ENCODE measurements around the gene NAP1L5.

The NAP1L5 gene

DNA sequence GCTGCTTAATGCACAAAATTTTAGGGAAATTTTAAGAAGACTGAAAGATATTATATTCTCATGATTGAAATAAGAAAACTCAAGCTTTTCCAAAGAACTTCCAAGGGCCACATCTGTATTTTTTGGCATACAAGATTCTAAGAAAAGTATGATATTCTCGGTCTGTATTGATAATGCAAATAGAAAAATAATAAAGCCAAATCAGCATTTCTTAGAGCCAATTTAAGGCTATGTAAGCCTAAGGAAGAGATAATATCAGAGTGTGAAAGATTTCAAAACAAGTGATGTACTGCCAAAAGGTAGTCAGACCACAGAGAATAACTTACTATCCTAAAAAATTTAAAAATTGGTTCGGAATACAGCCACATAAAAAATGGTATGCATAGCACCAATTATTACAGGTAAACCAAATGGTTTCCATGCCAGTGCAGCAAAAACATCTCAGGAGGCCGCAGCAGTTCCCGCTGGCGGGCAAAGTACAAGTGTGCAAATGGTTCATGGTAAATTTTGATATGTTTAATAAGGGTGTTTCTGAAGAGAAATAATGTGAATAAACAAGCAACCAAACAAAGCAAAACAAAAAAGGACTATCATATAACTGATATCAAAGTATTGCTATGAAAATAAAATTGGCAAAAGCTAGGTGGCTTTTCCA is 35.2 kb upstream of the NAP1L5 start:
- TF ChIP-seq, protein P1, sequence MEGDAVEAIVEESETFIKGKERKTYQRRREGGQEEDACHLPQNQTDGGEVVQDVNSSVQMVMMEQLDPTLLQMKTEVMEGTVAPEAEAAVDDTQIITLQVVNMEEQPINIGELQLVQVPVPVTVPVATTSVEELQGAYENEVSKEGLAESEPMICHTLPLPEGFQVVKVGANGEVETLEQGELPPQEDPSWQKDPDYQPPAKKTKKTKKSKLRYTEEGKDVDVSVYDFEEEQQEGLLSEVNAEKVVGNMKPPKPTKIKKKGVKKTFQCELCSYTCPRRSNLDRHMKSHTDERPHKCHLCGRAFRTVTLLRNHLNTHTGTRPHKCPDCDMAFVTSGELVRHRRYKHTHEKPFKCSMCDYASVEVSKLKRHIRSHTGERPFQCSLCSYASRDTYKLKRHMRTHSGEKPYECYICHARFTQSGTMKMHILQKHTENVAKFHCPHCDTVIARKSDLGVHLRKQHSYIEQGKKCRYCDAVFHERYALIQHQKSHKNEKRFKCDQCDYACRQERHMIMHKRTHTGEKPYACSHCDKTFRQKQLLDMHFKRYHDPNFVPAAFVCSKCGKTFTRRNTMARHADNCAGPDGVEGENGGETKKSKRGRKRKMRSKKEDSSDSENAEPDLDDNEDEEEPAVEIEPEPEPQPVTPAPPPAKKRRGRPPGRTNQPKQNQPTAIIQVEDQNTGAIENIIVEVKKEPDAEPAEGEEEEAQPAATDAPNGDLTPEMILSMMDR (conservative IDR thresholded peaks at IDR 0.05; ENCODE audit: low read depth, low read length), result no peak
- no peak for DNase-seq (ENCODE audit: low read depth)
- H3K4me3 ChIP-seq (ENCODE audit: low read depth, low read length), result no peak overlapping the region

DNA sequence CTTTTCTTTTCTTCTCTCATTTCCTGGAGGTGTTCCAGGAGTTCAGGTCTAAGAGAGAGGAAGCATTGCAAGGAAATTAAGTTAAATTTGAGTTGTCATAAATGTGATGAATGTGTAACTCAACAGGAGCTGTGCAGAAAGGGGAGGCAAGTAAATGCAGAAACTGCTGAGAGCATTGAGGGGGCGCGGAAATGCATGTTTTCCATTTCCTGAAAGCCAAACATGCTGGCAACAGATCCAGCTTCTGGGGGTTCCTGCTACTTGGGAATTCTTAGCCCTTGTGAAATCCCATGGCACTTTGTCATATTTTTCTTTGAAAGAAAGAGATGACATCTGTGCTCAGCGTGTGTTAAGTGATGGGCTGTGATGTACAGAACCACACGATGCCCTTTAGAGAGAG is 33.8 kb upstream of the NAP1L5 start:
- TF ChIP-seq, protein P1 (conservative IDR thresholded peaks at IDR 0.05; ENCODE audit: low read depth, low read length), result no peak
- DNase-seq (ENCODE audit: low read depth), result no peak
- H3K4me3 ChIP-seq (ENCODE audit: low read depth, low read length), result no peak overlapping the region

DNA sequence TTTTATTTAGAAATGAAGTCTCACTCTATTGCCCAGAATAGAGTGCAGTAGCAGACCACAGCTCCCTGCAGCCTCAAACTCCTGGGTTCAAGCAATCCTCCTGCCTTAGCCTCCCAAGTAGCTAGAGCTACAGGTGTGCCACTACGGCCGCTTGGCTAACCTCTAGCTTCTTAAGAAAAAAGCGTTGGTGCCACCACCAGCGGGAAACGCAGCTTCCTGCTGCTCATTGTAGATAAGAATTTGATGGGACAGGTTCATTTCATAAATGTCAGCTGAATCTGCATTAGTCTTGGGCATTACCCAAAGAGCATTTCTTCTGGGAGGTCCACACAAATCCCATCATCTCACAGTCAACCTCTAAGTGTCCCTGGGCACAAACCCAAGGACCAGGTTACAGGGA is 33.2 kb upstream of the NAP1L5 start:
- H3K4me3 ChIP-seq (ENCODE audit: low read depth, low read length), result no peak overlapping the region

DNA sequence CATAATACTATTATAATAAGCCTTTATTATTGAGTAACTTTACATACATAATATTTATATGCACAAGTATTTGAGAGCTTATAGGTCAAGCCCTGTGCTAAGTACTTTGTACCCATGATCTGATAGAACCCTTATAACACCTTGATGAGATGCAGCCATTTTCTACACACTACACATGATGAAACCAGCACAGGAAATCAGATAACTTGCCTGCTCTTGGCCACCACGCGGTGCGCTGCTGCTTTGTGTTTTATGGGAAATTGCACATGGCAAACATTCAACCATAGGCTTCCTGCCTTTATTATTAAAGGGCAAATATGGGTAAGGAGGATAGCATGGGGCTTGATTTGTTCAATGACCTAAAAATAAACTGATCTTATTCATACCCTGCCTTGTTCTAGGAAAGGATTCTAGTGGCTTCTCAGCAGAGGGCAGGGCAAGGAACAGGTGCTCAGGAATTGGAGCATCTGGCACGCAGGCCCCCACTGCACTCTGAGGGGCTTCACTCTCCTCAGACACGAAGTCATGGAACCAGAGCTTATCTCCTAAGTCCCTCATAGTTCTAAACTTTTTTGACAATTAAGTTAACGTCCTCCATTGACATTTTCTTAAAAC is 31.6 kb upstream of the NAP1L5 start:
- no peak for DNase-seq (ENCODE audit: low read depth)
- TF ChIP-seq, protein P1 (conservative IDR thresholded peaks at IDR 0.05; ENCODE audit: low read depth, low read length), result no peak
- no peak overlapping the region for H3K4me3 ChIP-seq (ENCODE audit: low read depth, low read length)

More for the DNA sequence above, 33.2 kb upstream of the NAP1L5 start:
- TF ChIP-seq, protein P1 (conservative IDR thresholded peaks at IDR 0.05; ENCODE audit: low read depth, low read length), result no peak
- no peak for DNase-seq (ENCODE audit: low read depth)

DNA sequence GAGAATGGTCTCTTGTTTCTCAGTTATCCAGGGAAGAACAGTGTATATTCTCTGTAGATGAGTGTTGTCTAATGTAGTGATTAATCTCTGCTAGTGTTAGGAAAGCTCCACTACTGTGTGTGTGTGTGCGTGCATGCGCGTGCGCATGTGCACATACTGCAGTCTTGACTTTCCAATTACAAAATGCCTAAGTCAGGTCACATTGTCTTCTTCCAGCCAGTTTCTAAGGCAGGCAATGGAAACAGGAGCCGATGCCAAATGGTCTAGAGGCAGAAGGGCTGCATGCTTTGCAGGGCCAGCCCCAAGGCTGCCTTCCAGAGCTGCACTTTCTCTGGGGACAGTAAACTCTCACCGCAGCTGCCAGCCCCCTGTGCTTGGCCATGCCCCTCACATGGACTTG is 30.5 kb upstream of the NAP1L5 start:
- TF ChIP-seq, protein P1 (conservative IDR thresholded peaks at IDR 0.05; ENCODE audit: low read depth, low read length), result no peak
- no peak for DNase-seq (ENCODE audit: low read depth)
- H3K4me3 ChIP-seq (ENCODE audit: low read depth, low read length), result no peak overlapping the region

DNA sequence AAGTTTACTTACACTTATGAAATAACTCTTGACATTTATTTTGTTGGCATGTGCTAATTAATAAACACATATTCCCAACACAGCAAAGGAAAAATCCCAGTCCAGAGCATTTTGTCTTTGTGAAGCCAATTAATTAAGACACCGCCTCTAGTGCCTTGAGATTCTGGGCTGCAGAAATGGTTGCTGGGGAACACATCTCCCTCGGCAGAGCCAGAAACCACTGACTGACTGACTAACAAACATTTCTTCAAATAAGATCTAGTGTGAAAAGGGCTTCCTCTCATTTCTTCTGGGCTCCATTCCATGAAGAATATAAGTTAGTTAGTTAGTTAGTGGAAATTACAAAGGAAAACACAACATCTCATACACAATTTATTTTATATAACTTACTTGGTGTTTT is 28.4 kb upstream of the NAP1L5 start:
- no peak for DNase-seq (ENCODE audit: low read depth)
- TF ChIP-seq, protein P1 (conservative IDR thresholded peaks at IDR 0.05; ENCODE audit: low read depth, low read length), result no peak

DNA sequence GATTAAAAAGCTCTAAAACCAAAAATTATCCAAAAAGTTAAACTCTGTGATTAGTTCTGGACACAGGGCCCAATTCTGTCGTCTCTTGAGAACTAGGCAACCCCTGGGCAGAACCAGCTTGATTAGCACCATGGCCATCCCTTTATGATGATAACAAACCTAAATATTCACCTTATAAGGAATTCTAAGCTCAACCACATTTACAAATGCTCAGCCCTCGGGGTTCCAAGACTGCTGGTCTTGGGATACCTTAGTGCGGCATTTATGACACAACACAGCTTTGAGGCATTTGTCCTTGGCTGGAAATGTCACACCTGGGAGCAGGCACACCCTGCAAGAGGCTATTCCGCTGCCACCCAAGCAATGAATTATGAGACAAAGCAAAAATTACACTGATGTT is 27.5 kb upstream of the NAP1L5 start:
- DNase-seq (ENCODE audit: low read depth), result no peak
- TF ChIP-seq, protein P1 (conservative IDR thresholded peaks at IDR 0.05; ENCODE audit: low read depth, low read length), result no peak
- H3K4me3 ChIP-seq (ENCODE audit: low read depth, low read length), result no peak overlapping the region

More for the DNA sequence above, 28.4 kb upstream of the NAP1L5 start:
- no peak overlapping the region for H3K4me3 ChIP-seq (ENCODE audit: low read depth, low read length)
